BJ (cell line): ENCODE data around the gene MCTP1. TPM values are rescaled to one million over a fixed set of nuclear protein-coding genes. Genes with fewer than 3 reads are reported as not detected.

Experiments used
- CTCF ChIA-PET: fragments of 350-600 bp; formaldehyde crosslinking; extraction: SDS; loops from one replicate; lab custom pipeline; 2021; ENCODE audit warnings: antibody characterized with exemption, inconsistent platforms; lab: Yijun Ruan, JAX
- POLR2A ChIA-PET: fragments of 300-600 bp; sonication (Branson Sonifier 250); formaldehyde crosslinking; extraction: SDS; loops from one replicate; lab custom pipeline; 2021; ENCODE audit warnings: antibody characterized with exemption; lab: Charles Lee
- DNase-seq: peaks from one replicate; pipeline ENCODE4 v3.0.0-alpha.2; 2011; ENCODE audit warnings: low read depth
- H3K27me3 ChIP-seq: 2 replicates; pipeline ENCODE4 v1.6.0; 2011; ENCODE audit warnings: low read length; ENCODE audit not compliant: control insufficient read depth, insufficient read depth
- H3K36me3 ChIP-seq: 2 replicates; pipeline ENCODE4 v1.5.1; 2011; ENCODE audit warnings: low read length; ENCODE audit not compliant: control insufficient read depth, insufficient read depth
- H3K4me3 ChIP-seq: 2 replicates; pipeline ENCODE4 v1.5.1; 2011; ENCODE audit warnings: low read depth, mild to moderate bottlenecking, control low read depth, low read length
- polyA plus RNA-seq: library from polyadenylated mRNA; depleted of rRNA; stranded (reverse); fragments of >200 nt; gene quantifications from 2 replicates; pipeline ENCODE4 v1.2.3, GENCODE V29; 2011
- TF ChIP-seq, protein P1 (sequence below): IDR thresholded peaks from 2 replicates; pipeline ENCODE4 v1.5.1; 2011; ENCODE audit warnings: low read depth, mild to moderate bottlenecking, control low read depth, inconsistent platforms, low read length, moderate library complexity; ENCODE audit not compliant: insufficient read depth

The MCTP1 gene
- polyA plus RNA-seq, 1 experiment, result 0.02 TPM

GRCh38 chr5:94784536-94785505, 500.1 kb downstream of the MCTP1 start:
- ChIA-PET CTCF (no interaction called here), POLR2A (no interaction called here)
- no peaks in the 10 kb centered on the region for H3K27me3 ChIP-seq
- TF ChIP-seq, protein P1, sequence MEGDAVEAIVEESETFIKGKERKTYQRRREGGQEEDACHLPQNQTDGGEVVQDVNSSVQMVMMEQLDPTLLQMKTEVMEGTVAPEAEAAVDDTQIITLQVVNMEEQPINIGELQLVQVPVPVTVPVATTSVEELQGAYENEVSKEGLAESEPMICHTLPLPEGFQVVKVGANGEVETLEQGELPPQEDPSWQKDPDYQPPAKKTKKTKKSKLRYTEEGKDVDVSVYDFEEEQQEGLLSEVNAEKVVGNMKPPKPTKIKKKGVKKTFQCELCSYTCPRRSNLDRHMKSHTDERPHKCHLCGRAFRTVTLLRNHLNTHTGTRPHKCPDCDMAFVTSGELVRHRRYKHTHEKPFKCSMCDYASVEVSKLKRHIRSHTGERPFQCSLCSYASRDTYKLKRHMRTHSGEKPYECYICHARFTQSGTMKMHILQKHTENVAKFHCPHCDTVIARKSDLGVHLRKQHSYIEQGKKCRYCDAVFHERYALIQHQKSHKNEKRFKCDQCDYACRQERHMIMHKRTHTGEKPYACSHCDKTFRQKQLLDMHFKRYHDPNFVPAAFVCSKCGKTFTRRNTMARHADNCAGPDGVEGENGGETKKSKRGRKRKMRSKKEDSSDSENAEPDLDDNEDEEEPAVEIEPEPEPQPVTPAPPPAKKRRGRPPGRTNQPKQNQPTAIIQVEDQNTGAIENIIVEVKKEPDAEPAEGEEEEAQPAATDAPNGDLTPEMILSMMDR, result peak; percentile 14; the same call in 1 of the 2 replicates
- no peaks in the 10 kb centered on the region for H3K36me3 ChIP-seq
- no peak for DNase-seq
- H3K4me3 ChIP-seq, result no peak overlapping the region

GRCh38 chr5:94782383-94782782, 502.5 kb downstream of the MCTP1 start:
- Histone ChIP-seq H3K27me3 (peaks cover 3% of the 10 kb centered on the region; the same call in 1 of the 2 replicates), H3K4me3 (no peak overlapping the region), H3K36me3 (no peaks in the 10 kb centered on the region)
- POLR2A ChIA-PET, result interaction anchor here (0.5 to 0.6 kb wide), 2 partner anchors 87 to 198 kb away, joined by 3 to 4 read pairs; no protein-coding TSS in a partner anchor
- TF ChIP-seq, protein P1, result no peak
- CTCF ChIA-PET, result no interaction called here
- DNase-seq, result no peak

DNA sequence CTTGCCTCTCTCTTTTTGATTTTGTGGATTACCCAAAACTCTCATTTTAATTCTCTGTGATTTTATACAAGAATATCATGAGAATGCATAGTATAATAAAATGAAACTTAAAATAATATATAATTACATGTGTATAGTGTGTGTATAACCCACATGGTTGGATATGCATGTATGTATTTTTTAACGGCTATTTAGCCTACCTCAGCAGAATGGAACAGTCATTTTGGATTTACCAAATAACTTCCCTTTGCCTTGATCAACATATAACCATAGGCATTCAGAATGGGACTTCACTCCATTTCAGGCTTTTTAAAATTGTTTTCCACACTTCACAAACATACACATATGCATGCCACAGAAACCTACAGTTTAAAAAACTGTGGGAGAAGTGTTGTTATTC, 505.2 kb downstream of the MCTP1 start:
- TF ChIP-seq, protein P1, result no peak
- Histone ChIP-seq H3K27me3 (peaks cover 3% of the 10 kb centered on the region; the same call in 1 of the 2 replicates), H3K4me3 (no peak overlapping the region), H3K36me3 (no peaks in the 10 kb centered on the region)
- POLR2A ChIA-PET, result no interaction called here
- CTCF ChIA-PET, result no interaction called here
- DNase-seq, result no peak

GRCh38 chr5:94778732-94779131, 506.2 kb downstream of the MCTP1 start:
- CTCF ChIA-PET, result no interaction called here
- POLR2A ChIA-PET, result no interaction called here
- TF ChIP-seq, protein P1, result no peak
- Histone ChIP-seq H3K4me3 (no peak overlapping the region), H3K27me3 (peaks cover 3% of the 10 kb centered on the region; the same call in 1 of the 2 replicates), H3K36me3 (no peaks in the 10 kb centered on the region)
- no peak for DNase-seq

DNA sequence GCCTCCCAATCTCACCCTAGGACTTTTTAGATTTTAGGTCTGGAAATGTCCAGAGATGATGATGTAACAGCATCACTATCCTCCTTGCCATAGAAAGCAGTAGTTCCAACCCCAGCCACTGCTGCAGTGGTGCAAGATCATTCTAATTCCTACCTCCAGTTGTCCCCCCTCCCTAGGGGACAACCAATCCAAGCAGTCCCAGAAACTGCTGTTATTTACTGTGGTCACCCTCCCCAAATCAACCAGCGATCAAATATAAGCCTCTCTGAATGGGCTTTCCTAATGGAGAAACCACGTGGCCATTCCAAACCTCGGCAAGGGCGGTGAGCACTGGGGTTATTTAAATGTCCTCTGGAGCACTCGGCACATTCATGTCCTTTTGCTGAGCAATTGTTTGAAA, 506.6 kb downstream of the MCTP1 start:
- Histone ChIP-seq H3K36me3 (no peaks in the 10 kb centered on the region), H3K27me3 (peaks cover 3% of the 10 kb centered on the region; the same call in 1 of the 2 replicates), H3K4me3 (no peak overlapping the region)
- ChIA-PET POLR2A (no interaction called here), CTCF (no interaction called here)
- TF ChIP-seq, protein P1, result no peak
- DNase-seq, result no peak
